ENCODE results near the gene TEX30. TPM values are rescaled to one million over a fixed set of nuclear protein-coding genes. Genes with fewer than 3 reads are reported as not detected.

Gene TEX30
- total and polyA plus RNA-seq, 2 experiments from 2014 or later: 4.9 to 10.8 TPM

DNA sequence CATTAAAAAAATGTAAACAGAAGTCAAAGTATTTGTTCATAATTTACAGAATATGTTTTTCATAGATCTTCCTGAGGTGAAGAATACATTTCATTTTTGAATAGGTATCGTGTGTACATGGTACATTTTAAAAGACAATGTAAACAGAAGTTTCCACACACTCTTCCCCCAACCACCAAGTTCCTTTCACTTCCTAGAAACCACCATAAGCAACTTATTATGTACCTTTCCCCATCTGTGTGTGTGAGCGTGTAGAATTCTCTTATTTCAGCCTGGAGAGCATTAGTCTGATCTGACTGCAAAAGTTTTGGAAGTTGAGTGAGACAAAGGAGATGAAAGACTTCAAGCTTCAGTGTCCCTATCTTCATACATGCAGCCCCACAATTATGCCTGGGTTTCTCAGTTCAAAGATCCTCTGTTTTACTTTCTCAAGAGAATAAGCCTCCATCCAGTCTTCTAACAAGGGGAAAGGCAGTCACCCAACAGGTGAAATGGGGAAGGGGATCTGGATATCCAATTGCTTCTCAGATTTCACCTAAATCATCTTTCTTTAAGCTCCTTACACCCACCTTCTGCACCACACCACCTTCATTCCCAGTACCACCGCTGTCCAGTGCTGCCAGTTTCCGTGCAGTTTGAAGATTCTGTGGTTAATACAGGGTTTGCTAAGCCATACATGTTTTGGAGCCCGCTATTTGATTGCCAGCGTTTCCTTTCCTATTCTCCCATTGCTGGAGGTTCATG is 2.1 kb downstream of the TEX30 start:
- TF ChIP-seq, protein P1, sequence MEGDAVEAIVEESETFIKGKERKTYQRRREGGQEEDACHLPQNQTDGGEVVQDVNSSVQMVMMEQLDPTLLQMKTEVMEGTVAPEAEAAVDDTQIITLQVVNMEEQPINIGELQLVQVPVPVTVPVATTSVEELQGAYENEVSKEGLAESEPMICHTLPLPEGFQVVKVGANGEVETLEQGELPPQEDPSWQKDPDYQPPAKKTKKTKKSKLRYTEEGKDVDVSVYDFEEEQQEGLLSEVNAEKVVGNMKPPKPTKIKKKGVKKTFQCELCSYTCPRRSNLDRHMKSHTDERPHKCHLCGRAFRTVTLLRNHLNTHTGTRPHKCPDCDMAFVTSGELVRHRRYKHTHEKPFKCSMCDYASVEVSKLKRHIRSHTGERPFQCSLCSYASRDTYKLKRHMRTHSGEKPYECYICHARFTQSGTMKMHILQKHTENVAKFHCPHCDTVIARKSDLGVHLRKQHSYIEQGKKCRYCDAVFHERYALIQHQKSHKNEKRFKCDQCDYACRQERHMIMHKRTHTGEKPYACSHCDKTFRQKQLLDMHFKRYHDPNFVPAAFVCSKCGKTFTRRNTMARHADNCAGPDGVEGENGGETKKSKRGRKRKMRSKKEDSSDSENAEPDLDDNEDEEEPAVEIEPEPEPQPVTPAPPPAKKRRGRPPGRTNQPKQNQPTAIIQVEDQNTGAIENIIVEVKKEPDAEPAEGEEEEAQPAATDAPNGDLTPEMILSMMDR (IDR thresholded peaks at IDR 0.05; ENCODE audit: low read depth, low read length): no peak
- H3K9me3 ChIP-seq (ENCODE audit: low read depth): no peaks in the 10 kb centered on the region
- no peaks in the 10 kb centered on the region for H3K36me3 ChIP-seq
- no peak overlapping the region for H3K27ac ChIP-seq
- H3K27me3 ChIP-seq: peaks cover 4% of the 10 kb centered on the region
- DNase-seq (ENCODE audit: low read depth in 1 of 2, low spot score in 1 of 2): no peak
- no peak overlapping the region for H3K4me3 ChIP-seq
- H3K4me1 ChIP-seq (ENCODE audit: low read depth): no peaks in the 10 kb centered on the region

DNA sequence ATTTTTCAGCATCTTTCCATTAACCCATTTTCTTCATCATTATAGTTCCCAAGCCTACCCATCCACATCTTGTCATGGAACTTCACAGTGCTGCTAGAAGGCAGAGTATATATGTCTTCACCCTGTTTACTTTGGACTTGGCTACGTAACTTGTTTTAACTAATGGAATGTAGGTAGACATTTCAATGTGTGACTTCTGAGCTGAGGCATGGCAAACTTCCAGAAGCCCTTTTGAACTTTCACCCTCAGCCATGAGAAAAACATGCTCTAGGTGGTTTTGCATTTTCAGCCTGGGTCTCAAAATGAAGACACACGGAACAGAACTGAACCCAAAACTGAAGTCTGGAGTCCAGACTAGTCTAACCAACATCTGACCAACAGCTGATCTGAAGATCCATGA is 3.2 kb downstream of the TEX30 start:
- Histone ChIP-seq H3K27me3 (peaks cover 4% of the 10 kb centered on the region), H3K36me3 (no peaks in the 10 kb centered on the region), H3K4me1 (ENCODE audit: low read depth) (no peaks in the 10 kb centered on the region), H3K4me3 (no peak overlapping the region), H3K27ac (no peak overlapping the region), H3K9me3 (ENCODE audit: low read depth) (no peaks in the 10 kb centered on the region)
- no peak for DNase-seq (ENCODE audit: low read depth in 1 of 2, low spot score in 1 of 2)
- TF ChIP-seq, protein P1 (IDR thresholded peaks at IDR 0.05; ENCODE audit: low read depth, low read length): no peak

DNA sequence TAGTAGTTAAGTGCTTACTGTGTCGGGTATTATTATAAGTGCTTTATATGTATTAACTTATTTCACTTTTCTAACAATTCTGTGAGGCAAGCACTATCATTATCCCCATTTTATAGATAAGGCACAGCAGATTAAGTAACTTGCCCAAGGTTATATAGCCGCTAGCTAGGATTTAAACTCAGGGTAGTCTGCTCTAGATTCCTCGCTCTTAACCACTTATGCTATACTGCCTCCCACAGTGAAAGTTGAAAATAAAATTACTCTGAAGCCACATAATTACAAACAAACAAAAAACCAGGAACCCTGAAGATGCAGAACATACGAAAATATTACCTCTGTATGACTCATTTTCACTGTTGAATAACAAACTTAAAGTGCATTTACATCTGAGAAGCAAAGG is 3.9 kb downstream of the TEX30 start:
- TF ChIP-seq, protein P1 (IDR thresholded peaks at IDR 0.05; ENCODE audit: low read depth, low read length): no peak

DNA sequence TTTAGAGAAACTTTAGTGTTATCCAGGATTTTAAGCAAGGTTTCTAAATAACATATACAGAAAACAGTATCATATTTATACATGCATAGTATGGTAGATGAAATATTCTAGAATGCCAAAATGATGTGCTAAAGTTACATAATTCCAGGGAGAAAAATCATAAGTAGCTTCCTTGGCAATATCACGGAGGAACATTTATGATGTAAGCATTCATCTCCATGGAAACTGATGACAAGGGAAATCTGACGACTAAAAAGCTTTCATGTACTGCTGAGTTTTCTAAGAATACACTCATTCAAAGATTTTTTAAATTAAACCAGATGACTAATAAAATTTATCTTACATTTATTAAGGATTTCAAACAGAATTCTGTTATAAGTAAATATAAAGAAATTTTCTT is 4.7 kb downstream of the TEX30 start:
- Histone ChIP-seq H3K4me1 (ENCODE audit: low read depth) (no peaks in the 10 kb centered on the region), H3K27ac (no peak overlapping the region), H3K4me3 (no peak overlapping the region), H3K27me3 (peaks cover 4% of the 10 kb centered on the region), H3K36me3 (no peaks in the 10 kb centered on the region), H3K9me3 (ENCODE audit: low read depth) (no peaks in the 10 kb centered on the region)
- DNase-seq (ENCODE audit: low read depth in 1 of 2, low spot score in 1 of 2): peak in 1 of 2 donors; percentile 45
- TF ChIP-seq, protein P1 (IDR thresholded peaks at IDR 0.05; ENCODE audit: low read depth, low read length): no peak

More for the DNA sequence above, 3.9 kb downstream of the TEX30 start:
- Histone ChIP-seq H3K36me3 (no peaks in the 10 kb centered on the region), H3K4me1 (ENCODE audit: low read depth) (no peaks in the 10 kb centered on the region), H3K27me3 (peaks cover 4% of the 10 kb centered on the region), H3K4me3 (no peak overlapping the region), H3K9me3 (ENCODE audit: low read depth) (no peaks in the 10 kb centered on the region), H3K27ac (no peak overlapping the region)
- DNase-seq (ENCODE audit: low read depth in 1 of 2, low spot score in 1 of 2): peak in 1 of 2 donors; percentile 32

DNA sequence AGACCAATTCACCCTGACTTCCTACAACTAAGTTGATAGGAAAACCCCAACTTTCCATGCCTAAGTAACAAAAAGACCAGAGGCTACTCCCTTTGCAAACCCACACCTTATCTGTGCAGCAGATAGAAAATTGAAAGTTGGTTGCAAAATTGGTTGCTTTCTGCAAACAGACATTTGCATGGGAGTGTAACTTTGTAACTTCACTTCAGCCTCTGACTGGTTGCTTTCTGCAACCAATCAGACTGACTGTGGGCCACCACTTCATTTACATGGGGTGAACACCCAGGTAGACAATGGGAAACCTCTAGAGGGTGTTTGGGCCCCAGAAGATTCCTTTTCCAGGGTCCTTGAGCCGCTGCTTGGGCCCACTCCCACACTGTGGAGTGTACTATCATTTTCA is 9.8 kb downstream of the TEX30 start:
- no peak overlapping the region for H3K4me3 ChIP-seq
- H3K36me3 ChIP-seq: no peaks in the 10 kb centered on the region
- no peaks in the 10 kb centered on the region for H3K27me3 ChIP-seq
- TF ChIP-seq, protein P1 (IDR thresholded peaks at IDR 0.05; ENCODE audit: low read depth, low read length): no peak
- H3K4me1 ChIP-seq (ENCODE audit: low read depth): no peaks in the 10 kb centered on the region
- no peak for DNase-seq (ENCODE audit: low read depth in 1 of 2, low spot score in 1 of 2)
- no peak overlapping the region for H3K27ac ChIP-seq
- H3K9me3 ChIP-seq (ENCODE audit: low read depth): no peaks in the 10 kb centered on the region

All from cardiac muscle cell (in vitro differentiated cells and primary cell).